Hippocampal formation (tissue), 2 donors: Measurements from ENCODE around the gene RGS7.
A peak's percentile ranks its signal among the peaks of the same experiment; 100 is the strongest.
"Not testable (repeated sequence)": the region's sequence is repeated elsewhere in the genome, so short reads cannot be mapped to it uniquely, and the experiment has no call there.

Experiments used
- DNase-seq, 2 donors: peaks; one replicate each; lab custom pipeline; 2025; lab: John Stamatoyannopoulos, UW

RGS7 gene

GRCh38 chr1:241332037-241332409, 25.0 kb downstream of the RGS7 start:
- no peak for DNase-seq

DNA sequence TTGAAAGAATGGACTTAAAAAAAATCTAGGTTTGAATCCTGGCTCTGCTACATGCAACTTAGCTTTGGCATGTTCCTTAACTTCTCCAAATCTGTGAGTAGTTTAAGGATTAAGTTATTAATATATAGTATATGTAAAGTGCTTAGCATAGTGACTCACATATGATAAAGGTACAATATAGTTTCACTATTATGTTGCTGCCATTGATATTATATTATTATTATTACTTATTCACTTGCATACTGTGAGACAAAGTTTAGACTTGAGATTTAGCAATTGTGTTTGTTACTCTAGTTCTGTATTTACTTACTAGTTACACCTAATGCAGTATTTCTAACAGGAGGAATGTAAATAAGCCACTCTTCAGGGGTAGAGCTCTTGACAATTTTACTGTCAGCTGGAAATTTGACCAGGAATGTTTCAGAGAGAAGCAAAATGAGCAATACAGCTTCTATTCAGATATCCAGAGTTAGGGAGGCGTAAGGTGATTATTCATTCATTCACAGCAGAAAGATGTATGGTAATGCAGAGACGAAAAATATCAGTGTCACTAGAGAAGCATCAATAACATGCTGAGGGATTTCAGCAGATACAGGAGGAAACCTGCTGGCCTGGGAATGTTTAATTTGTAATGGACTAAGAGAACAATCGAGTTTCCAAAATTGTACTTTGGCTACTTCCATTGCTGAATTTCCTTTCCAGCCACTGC, 25.5 kb downstream of the RGS7 start:
- no peak for DNase-seq

GRCh38 chr1:241330619-241331327, 26.2 kb downstream of the RGS7 start:
- no peak for DNase-seq

GRCh38 chr1:241325456-241325855, 31.5 kb downstream of the RGS7 start:
- DNase-seq, result no peak

DNA sequence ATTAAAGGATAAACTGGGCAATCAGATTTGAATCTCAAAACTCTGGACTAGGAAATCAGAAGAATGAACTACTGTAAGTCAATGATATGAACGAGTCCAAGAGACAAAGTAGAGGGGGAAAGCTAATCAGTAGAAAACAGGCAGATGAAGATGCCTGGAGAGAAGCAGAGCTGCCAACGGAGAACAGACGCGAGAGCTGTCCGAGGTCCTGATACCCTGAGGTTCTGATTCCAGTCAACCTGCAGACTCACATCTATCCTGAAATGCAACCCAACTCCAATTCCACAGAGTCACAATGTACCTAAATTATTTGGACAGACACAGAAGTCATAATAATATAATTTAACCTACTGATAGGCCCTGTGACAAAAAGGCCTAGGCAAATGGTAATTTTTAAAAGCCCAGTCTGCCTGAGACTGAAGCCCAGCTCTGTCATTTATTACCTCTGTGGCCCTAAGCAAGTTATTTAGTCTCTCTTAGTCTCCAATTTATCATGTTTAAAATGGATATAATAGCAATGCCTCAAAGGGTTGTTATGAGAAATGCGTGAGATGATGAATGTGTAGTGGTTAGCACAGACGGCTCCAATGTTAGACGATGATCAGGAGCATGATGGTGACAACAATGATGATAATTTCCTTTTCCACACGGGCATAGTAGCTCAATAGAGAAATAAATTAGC, 33.4 kb downstream of the RGS7 start:
- DNase-seq, result no peak

- no peak for DNase-seq
Observed at GRCh38 chr1:241317676-241318075, 39.3 kb downstream of the RGS7 start.

DNA sequence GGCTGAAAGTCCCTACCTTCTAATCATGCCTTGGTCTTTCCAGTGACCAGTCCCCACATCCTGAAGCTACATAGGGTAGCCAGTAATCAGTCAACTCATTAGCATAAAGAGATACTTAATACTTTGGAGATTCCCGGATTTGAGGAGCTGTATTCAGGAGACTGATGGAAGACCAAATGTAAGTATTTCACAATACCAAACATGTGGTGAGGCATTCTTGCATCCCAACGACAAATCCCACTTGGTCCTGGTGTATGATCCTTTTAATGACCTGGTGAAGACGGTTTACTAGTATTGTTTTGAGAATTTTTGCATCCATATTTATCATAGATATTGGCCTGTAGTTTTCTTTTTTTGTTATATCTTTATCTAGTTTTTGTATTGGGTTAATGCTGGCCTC, 40.6 kb downstream of the RGS7 start:
- no peak for DNase-seq

DNA sequence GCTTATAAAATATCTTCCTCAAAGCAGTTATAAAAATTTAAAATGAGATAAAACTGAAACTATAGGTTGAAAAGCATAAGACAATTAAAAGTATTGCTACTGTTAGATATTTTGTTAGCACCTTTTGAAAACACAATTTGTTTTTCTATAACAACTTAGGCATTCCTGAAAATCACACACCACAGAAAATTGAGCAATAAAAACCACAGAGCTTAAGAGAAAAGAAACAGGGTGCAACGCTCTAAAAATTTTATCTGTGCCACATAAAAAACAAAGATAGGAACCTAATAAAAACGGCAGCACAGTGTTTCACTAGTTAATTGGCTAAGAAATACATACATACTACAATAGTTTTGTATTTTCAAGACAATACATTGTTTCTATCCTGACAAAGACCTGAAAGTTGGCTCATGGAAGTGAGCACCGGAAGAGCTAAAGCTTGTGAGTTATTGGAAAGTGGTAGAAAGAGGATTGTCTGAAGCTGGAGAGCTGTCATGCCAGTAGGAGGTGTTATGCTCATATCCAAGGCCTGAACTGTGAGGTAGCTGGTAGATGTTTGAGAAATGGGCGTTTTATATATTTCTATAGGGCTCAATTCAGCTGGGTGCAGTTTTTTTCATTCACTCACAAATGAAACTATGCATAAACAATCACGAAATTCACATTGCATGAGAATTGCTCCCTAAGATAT, 45.8 kb downstream of the RGS7 start:
- peak in 1 of 2 donors; percentile 19 for DNase-seq

GRCh38 chr1:241310451-241310850, 46.6 kb downstream of the RGS7 start:
- DNase-seq, result no peak

GRCh38 chr1:241309651-241310050, 47.4 kb downstream of the RGS7 start:
- no peak for DNase-seq

DNA sequence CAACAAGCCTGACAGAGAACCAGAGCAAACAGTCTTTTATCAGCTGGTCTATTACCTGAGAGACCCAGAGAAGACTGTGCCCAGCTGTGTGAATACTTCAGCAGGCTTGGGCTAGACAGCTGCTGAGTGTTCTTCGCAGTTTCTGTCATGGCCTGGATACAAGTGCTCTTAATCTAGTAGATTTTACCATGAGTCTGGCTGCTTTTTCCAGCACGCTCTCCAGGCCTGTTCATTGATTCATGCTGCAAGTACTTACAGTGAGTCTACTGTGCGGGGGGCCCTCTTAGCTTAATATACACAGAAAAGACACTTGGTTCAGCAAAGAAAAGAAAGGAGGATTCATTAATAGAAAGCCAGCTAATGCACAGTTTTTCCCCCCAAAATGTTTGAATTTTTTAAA, 48.5 kb downstream of the RGS7 start:
- DNase-seq, result no peak

DNA sequence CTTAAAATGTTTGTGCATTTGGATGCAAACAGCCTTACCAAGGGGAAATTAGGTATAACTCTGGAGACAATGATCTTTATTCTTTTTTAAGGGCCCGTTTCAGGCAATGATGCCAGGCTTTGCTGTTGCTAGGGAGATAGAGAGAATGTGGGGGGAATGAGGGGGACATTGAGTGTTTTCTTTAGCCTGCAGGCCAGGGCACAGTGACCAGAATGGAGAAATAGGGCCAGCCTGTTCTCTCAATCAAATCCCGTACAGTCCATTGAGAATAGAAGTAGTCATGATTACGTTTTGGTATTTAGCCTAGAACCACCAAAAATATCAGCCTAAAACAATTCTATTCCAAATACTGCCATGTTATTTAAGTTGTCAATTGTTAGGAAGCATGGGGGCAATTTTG, 49.0 kb downstream of the RGS7 start:
- DNase-seq, result peak; percentile 2 to 29

DNA sequence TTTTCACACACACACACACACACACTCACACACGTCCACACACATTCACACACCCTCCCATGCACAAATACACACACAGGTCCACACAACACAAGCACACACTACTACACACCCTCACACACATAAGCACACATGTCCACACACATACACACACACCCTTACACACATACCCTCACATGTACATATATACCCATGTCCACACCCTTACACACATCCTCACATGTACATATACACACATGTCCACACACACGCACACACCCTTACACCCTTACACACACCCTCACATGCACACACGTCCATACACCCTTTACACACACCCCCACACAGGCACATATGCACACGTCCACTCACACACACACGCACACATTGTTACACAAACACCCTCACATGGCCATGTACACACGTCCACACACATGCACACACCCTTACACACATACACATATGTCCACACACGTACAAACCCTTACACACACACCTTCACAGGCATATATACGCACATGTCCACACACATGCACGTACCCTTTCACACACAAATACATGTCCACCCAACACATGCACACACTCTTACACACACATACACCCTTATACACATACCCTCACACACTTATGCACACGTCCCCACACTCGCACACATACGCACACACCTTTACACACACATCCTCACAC, 50.7 kb downstream of the RGS7 start:
- DNase-seq, result no peak

DNA sequence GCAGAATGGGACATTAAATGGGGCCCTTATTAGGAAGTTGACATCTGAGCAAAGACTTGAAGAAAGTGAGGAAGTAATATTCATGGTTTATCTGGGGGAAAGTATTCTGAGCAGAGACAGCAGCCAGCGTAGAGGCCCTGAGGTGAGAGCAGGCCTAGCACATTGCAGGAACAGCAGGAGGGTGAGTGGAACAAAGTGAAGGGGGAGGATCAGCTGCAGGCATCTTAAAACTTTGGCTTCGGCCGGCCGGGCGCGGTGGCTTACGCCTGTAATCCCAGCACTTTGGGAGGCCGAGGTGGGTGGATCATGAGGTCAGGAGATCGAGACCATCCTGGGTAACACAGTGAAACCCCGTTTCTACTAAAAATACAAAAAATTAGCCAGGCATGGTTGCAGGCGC, 55.0 kb downstream of the RGS7 start:
- DNase-seq, result not testable (repeated sequence)

DNA sequence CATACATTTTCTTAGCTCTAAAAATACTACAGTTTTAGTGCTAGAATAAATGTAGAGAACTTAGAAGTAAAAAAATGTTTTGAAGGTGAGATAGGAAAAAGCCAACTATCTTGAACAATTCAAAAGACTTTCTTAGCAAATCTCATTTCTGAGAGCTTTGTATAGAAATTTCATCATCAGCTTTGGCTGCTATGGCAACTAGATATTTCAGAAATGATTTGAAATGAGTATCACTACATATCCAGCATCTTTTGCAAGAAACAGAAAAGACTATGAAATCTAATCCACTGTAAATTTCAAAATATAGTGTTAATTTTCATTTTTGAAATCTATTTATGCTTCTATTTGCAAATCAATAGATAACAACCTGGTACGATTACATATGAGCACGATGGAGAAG, 57.7 kb downstream of the RGS7 start:
- no peak for DNase-seq

GRCh38 chr1:241292973-241293372, 64.0 kb downstream of the RGS7 start:
- DNase-seq, result no peak

- not testable (repeated sequence) for DNase-seq
Observed at GRCh38 chr1:241291548-241291947, 65.5 kb downstream of the RGS7 start.

DNA sequence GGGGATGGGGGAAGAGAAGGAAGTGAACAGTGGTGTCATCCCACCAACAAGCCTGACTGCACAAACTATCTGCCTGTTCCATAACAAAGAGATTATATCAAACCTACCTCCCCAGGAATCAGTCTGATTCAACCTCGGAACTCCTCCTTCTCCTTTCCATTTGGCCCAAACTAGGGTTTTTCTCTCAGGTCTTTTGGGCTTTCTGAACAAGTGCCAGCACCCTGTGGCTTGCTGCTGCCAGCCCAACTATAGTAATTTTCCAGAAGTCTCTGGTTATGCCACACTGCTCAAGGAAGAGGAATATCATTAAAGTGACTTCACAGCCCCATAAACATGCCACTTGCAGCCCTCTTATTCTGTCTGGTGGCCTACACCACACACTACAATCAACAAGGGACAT, 70.5 kb downstream of the RGS7 start:
- DNase-seq, result no peak

DNA sequence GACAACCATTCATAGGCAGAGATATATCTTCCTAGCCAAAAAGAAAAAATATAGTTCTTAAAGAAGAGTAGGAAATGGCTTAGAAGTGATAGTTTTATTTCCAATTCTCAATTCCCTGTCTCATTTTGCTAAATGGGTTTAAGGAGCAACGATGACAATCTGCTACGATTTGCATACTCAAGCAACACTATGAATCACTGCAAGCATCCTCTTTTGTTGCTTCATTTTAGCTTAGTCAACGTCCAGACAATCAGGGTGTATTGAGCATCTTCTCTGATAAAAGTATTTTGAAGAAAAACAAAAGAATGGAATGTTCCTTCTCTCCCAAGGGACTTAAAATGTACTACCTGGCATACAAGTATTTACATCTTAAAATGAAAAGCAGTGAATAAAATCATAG, 80.6 kb downstream of the RGS7 start:
- DNase-seq, result no peak

GRCh38 chr1:241275981-241276380, 81.0 kb downstream of the RGS7 start:
- DNase-seq, result no peak

- DNase-seq, result no peak
Observed at GRCh38 chr1:241275226-241275625, 81.8 kb downstream of the RGS7 start.

GRCh38 chr1:241274693-241275092, 82.3 kb downstream of the RGS7 start:
- no peak for DNase-seq
